Measurements from ENCODE around the gene HHATL.

DNA sequence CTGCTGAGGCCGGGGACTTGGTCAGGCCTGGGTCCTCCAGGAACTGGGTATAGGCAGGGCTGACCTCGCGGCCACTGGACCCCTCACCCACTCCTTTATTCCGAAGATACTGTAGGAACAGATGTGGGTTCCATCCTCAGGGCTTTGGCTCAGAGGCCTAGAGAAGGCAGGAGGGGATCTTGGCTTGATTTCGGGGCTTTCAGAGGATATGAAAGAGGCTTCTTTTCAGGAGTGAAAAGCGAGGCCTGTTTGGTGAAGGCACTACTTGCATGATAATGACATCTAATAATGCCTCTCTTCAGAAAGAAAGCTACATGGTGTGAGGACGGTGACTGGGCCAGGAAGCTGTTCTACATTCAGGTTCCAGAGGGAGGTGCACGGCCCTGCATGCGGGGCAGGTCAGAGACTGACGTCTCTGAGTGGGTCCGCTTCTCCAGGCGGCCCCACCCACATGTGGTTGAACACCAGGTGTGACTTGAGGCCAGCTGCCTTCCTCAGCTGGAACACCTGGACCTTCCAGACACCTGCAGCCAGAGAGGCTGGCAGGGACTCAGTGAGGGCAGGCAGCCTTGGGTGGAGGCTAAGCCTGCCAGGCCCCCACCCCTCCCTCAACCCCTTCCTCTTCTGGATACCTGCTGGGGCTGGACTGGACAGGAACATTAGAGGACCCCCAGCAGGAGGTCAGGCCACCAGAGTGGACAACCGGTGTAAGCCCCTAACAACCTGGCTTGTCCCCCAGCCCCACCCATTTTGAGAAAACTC, 31.1 kb upstream of the HHATL start:
- TF ChIP-seq EGR1 (IDR thresholded peaks at IDR 0.05; ENCODE audit: low read depth in 2 of 2) (no peak), TAF1 (conservative IDR thresholded peaks at IDR 0.05) (no peak), SP1 (IDR thresholded peaks at IDR 0.05) (no peak), RAD21 (IDR thresholded peaks at IDR 0.05) (no peak), GABPA (IDR thresholded peaks at IDR 0.05 in 1 of 2, conservative IDR thresholded peaks at IDR 0.05 in 1 of 2) (no peak), FOXA2 (IDR thresholded peaks at IDR 0.05) (no peak), NR2F2 (IDR thresholded peaks at IDR 0.05) (no peak), JUND (IDR thresholded peaks at IDR 0.05) (no peak)
- TF ChIP-seq, protein P1, sequence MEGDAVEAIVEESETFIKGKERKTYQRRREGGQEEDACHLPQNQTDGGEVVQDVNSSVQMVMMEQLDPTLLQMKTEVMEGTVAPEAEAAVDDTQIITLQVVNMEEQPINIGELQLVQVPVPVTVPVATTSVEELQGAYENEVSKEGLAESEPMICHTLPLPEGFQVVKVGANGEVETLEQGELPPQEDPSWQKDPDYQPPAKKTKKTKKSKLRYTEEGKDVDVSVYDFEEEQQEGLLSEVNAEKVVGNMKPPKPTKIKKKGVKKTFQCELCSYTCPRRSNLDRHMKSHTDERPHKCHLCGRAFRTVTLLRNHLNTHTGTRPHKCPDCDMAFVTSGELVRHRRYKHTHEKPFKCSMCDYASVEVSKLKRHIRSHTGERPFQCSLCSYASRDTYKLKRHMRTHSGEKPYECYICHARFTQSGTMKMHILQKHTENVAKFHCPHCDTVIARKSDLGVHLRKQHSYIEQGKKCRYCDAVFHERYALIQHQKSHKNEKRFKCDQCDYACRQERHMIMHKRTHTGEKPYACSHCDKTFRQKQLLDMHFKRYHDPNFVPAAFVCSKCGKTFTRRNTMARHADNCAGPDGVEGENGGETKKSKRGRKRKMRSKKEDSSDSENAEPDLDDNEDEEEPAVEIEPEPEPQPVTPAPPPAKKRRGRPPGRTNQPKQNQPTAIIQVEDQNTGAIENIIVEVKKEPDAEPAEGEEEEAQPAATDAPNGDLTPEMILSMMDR (IDR thresholded peaks at IDR 0.05; ENCODE audit: low read depth, low read length, missing input control) = no peak
- TF ChIP-seq, protein P2, sequence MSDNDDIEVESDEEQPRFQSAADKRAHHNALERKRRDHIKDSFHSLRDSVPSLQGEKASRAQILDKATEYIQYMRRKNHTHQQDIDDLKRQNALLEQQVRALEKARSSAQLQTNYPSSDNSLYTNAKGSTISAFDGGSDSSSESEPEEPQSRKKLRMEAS (IDR thresholded peaks at IDR 0.05) = no peak
- TF ChIP-seq, protein P3, sequence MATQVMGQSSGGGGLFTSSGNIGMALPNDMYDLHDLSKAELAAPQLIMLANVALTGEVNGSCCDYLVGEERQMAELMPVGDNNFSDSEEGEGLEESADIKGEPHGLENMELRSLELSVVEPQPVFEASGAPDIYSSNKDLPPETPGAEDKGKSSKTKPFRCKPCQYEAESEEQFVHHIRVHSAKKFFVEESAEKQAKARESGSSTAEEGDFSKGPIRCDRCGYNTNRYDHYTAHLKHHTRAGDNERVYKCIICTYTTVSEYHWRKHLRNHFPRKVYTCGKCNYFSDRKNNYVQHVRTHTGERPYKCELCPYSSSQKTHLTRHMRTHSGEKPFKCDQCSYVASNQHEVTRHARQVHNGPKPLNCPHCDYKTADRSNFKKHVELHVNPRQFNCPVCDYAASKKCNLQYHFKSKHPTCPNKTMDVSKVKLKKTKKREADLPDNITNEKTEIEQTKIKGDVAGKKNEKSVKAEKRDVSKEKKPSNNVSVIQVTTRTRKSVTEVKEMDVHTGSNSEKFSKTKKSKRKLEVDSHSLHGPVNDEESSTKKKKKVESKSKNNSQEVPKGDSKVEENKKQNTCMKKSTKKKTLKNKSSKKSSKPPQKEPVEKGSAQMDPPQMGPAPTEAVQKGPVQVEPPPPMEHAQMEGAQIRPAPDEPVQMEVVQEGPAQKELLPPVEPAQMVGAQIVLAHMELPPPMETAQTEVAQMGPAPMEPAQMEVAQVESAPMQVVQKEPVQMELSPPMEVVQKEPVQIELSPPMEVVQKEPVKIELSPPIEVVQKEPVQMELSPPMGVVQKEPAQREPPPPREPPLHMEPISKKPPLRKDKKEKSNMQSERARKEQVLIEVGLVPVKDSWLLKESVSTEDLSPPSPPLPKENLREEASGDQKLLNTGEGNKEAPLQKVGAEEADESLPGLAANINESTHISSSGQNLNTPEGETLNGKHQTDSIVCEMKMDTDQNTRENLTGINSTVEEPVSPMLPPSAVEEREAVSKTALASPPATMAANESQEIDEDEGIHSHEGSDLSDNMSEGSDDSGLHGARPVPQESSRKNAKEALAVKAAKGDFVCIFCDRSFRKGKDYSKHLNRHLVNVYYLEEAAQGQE (IDR thresholded peaks at IDR 0.05) = no peak

Data from liver (tissue), 3 donors.